Ascending aorta (tissue), 2 donors: Measurements from ENCODE around the gene EFTUD2. TPM values are rescaled to one million over a fixed set of nuclear protein-coding genes. Genes with fewer than 3 reads are reported as not detected.

Experiments
- DNase-seq, 2 donors: peaks; one replicate each; pipeline ENCODE4 v3.0.0-alpha.2; 2019; ENCODE audit warnings: low spot score in 2 of 2
- H3K27ac ChIP-seq, 2 donors: fragments of 200-600 bp; sonication (generic); one replicate each; pipeline ENCODE4 v1.5.1; 2016 to 2017; ENCODE audit warnings: mild to moderate bottlenecking in 1 of 2
- H3K27me3 ChIP-seq: fragments of 200-600 bp; sonication (generic); one replicate; pipeline ENCODE4 v1.5.1; 2017
- H3K36me3 ChIP-seq, 2 donors: fragments of 200-600 bp; sonication (generic); one replicate each; pipeline ENCODE4 v1.5.1; 2016
- H3K4me1 ChIP-seq, 2 donors: fragments of 200-600 bp; sonication (generic); one replicate each; pipeline ENCODE4 v1.5.1; 2016 to 2017; ENCODE audit warnings: mild to moderate bottlenecking in 1 of 2
- H3K4me3 ChIP-seq, 2 donors: fragments of 200-600 bp; sonication (generic); one replicate each; pipeline ENCODE4 v1.5.1; 2016 to 2017; ENCODE audit warnings: mild to moderate bottlenecking in 1 of 2
- H3K9me3 ChIP-seq, 2 donors: fragments of 200-600 bp; sonication (generic); one replicate each; pipeline ENCODE4 v1.5.1; 2016
- CTCF ChIP-seq, 3 experiments: fragments of 200-600 bp in 2 of 3; fragments of 450-650 bp in 1 of 3; sonication (generic) in 2 of 3; IDR thresholded peaks; one replicate each; pipeline ENCODE4 v1.5.1; 2016 to 2019; ENCODE audit warnings: antibody characterized with exemption in 3 of 3, mild to moderate bottlenecking in 1 of 3, moderate library complexity in 1 of 3
- intact Hi-C: fragments of 100-400 bp; cut with DNase I; formaldehyde crosslinking; loops from one replicate; pipeline ENCODE4 v1.15.1; 2023
- total RNA-seq: library from RNA; depleted of rRNA; stranded (reverse); fragments of >200 nt; gene quantifications from one replicate; pipeline ENCODE4 v1.1.0, GENCODE V29; 2016

The EFTUD2 gene
- total RNA-seq, 1 donor from 2014 or later: 126 TPM

GRCh38 chr17:44904001-44904984, 5.0 kb upstream of the EFTUD2 start:
- H3K36me3 ChIP-seq: no peaks in the 10 kb centered on the region
- no peak for DNase-seq
- intact Hi-C loops: no loop called here
- no peaks in the 10 kb centered on the region for H3K9me3 ChIP-seq
- H3K27me3 ChIP-seq: no peaks in the 10 kb centered on the region
- H3K4me3 ChIP-seq: no peak overlapping the region
- peaks cover 0 to 5% of the 10 kb centered on the region in 2 donors for H3K4me1 ChIP-seq
- no peak overlapping the region for H3K27ac ChIP-seq
- TF ChIP-seq CTCF (IDR thresholded peaks at IDR 0.05): no peak

- Histone ChIP-seq H3K4me3 (no peak overlapping the region), H3K4me1 (peaks cover 0 to 7% of the 10 kb centered on the region in 2 donors), H3K36me3 (no peaks in the 10 kb centered on the region), H3K9me3 (no peaks in the 10 kb centered on the region), H3K27me3 (no peaks in the 10 kb centered on the region), H3K27ac (no peak overlapping the region)
- DNase-seq: no peak
- intact Hi-C loops: no loop called here
- no peak for TF ChIP-seq CTCF (IDR thresholded peaks at IDR 0.05)
Observed at GRCh38 chr17:44903012-44903685, 3.9 kb upstream of the EFTUD2 start.

- DNase-seq: no peak
- Histone ChIP-seq H3K4me3 (no peak overlapping the region), H3K27me3 (no peaks in the 10 kb centered on the region), H3K9me3 (no peaks in the 10 kb centered on the region), H3K4me1 (peaks cover 0 to 15% of the 10 kb centered on the region in 2 donors), H3K36me3 (no peaks in the 10 kb centered on the region), H3K27ac (no peak overlapping the region)
- TF ChIP-seq CTCF (IDR thresholded peaks at IDR 0.05): no peak
- intact Hi-C loops: no loop called here
Observed at GRCh38 chr17:44902135-44902760, 3.0 kb upstream of the EFTUD2 start.

GRCh38 chr17:44901411-44901921, 2.2 kb upstream of the EFTUD2 start:
- no peaks in the 10 kb centered on the region for H3K36me3 ChIP-seq
- H3K4me3 ChIP-seq: no peak overlapping the region
- no peak for DNase-seq
- intact Hi-C loops: loop anchor here (1.0 kb wide), 1 partner anchor 121 kb away; no protein-coding TSS in a partner anchor
- no peak overlapping the region for H3K27ac ChIP-seq
- H3K4me1 ChIP-seq: peaks cover 0 to 15% of the 10 kb centered on the region in 2 donors
- TF ChIP-seq CTCF (IDR thresholded peaks at IDR 0.05): no peak
- no peaks in the 10 kb centered on the region for H3K27me3 ChIP-seq
- H3K9me3 ChIP-seq: no peaks in the 10 kb centered on the region

- Histone ChIP-seq H3K27ac (no peak overlapping the region), H3K27me3 (no peaks in the 10 kb centered on the region), H3K4me1 (peaks cover 0 to 15% of the 10 kb centered on the region in 2 donors), H3K4me3 (no peak overlapping the region), H3K9me3 (no peaks in the 10 kb centered on the region), H3K36me3 (no peaks in the 10 kb centered on the region)
- TF ChIP-seq CTCF (IDR thresholded peaks at IDR 0.05): no peak
- no peak for DNase-seq
- intact Hi-C loops: loop anchor here (1.0 kb wide), 1 partner anchor 121 kb away; no protein-coding TSS in a partner anchor
Observed at GRCh38 chr17:44900894-44901293, 1.6 kb upstream of the EFTUD2 start.
